KG1 (cell line): ENCODE results near the gene AGBL1.

Experiments used
- DNase-seq: peaks from one replicate; lab custom pipeline; 2025; lab: John Stamatoyannopoulos, UW

The AGBL1 gene

GRCh38 chr15:86164232-86164898 is 84.7 kb downstream of the AGBL1 start:
- no peak for DNase-seq

DNA sequence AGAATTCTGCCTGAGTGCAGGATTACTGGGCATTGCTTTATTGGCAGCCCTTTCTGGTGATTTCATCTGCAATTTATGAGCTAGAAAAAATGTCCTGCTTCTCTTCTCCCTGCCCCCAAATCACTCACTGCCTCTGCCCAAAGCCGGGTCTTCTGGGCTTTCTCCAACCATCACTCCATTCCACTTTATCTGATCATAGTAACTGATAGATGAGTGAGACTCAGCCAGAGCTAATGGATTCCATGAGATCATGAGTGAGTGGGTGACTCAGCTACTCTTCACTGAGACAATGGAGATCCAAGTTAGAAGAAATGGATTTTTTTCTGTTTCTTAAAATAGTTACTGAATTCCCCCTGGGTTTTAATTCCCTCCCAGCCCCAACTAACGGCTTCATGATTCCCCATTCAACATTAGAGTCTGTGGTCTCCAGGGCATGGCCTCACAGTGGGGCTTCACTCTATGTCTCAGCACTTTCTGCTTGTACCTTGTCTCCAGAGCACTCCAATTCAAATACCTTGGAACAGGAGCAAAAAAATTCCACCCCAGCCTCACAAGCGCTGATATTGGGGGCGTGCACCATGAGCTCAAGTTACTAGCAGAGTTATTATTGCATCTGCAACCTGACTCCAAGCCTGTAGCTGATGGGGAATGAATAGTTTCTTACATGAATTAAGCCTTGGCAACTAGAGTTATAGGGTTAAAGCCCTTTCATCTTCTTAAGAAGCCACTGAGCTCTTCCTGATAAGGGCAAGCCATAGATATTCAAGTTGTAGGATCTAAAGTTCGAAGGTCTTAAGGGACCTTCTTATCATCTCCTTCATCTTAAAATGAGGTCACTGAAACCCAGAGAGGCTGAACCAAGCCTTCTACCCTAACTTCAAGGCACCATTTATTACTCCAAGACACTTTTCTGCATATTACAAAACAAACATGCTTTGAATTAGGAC is 85.9 kb downstream of the AGBL1 start:
- no peak for DNase-seq

DNA sequence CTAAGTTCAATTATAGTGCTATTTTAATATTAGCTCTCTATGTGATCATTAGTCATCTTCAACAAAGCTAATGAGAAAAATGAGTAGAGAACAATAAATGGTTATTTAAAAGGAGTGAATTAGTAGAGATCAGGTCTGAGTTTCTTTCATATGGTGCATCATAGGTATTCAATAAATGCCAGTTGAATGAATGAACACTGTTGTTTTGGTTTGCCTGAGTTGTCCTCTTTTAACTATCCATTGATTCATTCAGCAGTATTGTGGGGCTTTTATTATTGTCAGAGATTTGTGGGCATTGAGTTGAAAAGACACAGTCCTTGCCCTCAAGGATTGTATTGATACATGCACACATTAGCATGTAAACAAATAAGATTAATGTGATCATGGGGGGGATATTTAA is 88.2 kb downstream of the AGBL1 start:
- no peak for DNase-seq

- no peak for DNase-seq
Observed at GRCh38 chr15:86178845-86179244, 99.2 kb downstream of the AGBL1 start.

- DNase-seq, result no peak
Observed at GRCh38 chr15:86183596-86184491, 104.2 kb downstream of the AGBL1 start.

DNA sequence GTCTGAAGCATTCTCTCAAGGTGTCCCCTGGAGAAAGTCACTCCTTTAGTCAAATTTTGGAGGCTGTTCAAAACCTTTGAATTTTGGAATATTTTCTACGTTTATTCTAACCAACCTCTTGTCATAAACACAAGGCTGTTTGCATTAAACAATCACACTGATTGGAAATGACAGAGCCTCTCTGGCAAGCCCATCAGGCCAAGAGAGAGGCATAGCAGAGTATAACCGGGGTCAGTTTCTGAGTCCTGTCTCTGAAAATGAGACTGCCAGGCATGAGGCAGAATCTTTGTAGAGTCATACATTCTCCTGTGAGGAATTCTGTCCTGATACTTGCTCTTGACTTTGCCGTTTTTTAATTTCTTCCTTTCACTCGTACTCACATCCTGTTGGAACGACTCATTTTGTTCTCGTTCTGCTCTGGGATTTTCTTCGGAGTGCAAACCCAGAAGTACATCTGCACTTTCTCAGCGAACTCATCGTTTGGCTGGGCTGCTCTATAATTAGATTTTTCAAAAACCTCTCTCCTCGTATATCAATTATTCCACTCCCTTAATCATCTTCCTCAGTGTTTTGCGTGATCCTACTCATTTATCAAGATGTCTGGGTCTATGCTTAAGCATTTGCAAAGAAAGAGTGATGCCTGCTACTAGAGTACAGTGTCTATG is 114.2 kb downstream of the AGBL1 start:
- DNase-seq, result no peak

DNA sequence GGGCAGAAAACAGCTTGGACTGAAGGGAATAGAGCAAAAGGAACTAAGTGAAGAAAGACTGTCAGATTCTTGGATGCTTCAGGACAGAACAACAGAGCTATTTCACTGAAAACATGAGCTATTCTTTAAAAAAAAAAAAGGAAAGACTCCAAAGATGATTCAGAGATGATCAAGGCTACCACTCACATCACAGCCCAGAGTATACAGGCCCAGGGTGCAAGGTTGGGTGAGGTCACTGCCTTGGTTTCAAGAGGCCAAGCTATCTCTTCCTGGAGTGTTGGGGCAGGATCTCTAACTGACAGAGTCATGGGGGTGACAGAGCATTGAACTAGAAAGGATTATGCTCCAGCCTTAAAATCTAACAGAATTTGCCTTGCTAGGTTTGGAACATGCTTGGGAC is 118.1 kb downstream of the AGBL1 start:
- no peak for DNase-seq

DNA sequence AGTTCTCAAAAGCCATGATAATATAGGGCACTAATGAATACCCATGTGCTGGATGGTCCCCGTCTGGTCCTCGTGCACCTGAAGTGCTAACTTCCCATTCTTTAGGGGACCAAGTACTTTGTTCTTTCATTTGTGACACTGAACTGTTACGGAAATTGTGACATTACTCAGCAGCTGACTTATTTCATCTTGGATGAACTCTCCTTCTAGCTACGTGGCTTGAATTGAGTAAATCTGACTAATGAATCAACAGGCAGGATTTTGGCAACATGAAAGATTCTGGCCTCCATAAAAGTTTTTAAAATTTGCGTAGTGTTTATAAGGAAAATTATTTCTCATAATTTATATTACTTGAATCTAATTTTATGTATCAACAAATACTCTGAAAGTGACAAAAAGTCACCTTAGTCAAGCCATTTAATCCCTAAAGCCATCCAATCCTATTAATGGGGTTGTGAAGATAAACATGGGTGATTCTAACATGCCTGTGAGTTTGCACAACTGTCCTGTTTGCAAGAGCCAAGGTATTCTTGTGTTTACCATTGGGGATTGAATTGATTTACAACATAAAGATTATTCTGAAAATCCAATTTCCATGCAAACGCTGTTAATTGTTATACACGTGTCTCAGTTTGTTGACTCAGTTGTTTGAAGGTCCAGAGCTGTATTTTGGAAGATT is 119.9 kb downstream of the AGBL1 start:
- no peak for DNase-seq

DNA sequence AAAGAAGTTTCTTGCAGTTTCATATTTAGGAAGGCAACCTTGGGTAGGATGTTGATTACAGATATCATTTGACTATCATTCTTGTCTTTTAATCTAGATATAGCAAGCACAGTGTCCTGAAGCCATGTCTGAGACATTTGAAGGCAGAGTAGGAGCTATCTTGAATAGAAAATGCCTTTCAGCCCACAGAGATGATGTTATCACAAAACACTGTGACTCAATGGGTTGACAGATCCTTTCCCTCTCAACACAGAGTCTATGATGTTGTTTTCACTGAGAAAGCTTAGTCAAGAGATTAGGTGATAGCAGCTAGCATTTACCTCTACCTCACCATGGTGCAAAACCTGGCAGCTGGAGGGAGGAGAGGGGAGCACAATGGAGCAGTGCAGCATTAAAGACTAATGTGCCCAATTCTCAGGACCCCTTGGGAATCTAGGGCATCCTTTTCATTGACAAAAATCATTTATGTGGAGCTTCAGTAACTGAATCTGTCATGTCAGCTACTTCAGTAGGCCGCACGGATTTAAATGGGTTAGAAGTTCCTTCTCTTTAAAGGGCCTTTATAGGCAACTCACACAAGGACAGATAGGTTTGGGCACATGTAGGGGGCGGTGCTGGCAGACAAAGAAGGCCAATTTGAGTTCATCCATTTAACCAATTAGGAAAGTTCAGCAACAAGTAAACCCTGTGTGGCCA is 121.8 kb downstream of the AGBL1 start:
- DNase-seq, result no peak

DNA sequence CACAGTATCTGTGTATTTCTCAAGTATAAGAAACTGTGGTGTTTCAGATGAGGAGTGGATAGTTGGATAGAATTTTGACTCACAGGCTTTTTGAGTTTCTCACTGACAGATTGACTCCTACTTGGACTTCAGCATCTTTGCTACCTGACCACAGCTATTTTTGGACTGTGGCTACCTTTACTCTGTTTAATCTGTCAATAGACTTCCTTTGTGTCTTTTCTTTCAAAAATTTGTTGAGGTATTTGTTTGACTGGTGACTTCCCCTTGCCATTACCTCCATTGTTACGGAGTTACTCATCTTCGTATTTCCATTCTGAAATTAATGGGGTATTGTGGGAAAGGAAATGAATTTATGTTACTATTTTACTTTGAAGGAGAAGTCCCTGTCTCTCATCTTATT is 123.8 kb downstream of the AGBL1 start:
- DNase-seq, result no peak

DNA sequence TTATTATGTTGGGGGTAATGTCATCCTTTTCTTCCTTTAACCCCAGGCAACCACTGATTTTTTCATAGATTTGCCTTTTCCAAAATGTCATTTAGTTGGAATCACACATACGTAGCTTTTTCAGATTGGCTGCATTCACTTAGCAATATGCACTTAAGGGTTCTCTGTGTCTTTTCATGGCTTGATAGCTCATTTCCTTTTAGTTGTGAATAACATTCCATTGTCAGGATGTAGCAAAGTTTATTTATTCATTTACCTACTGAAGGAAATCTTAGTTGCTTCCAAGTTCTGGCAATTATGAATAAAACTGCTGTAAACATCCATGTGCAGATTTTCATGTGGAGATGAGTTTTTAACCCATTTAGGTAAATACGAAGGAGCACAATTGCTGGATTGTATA is 125.4 kb downstream of the AGBL1 start:
- DNase-seq, result no peak

GRCh38 chr15:86213420-86213819 is 133.7 kb downstream of the AGBL1 start:
- DNase-seq, result no peak

- DNase-seq, result no peak
Observed at GRCh38 chr15:86213888-86214287, 134.2 kb downstream of the AGBL1 start.

DNA sequence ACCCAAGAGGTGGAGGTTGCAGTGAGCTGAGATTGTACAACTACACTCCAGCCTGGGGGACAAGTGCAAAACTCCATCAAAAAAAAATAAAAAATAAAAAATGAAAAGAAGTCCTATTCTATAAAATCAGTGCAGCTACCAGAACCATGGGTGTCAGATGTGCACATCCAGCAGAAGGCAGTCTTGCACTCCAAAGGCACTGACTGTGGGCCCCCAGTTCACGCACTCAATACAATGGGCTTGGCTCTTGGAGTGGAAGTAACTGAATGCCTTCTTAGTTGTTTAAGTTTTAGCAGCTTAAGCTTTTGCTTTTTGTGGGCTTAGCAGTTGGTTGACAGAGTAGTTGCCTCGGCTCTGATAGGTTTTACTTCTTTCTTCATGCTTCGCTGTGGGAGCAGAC is 141.4 kb downstream of the AGBL1 start:
- DNase-seq, result no peak

GRCh38 chr15:86229306-86229705 is 149.6 kb downstream of the AGBL1 start:
- no peak for DNase-seq

GRCh38 chr15:86229936-86230335 is 150.3 kb downstream of the AGBL1 start:
- no peak for DNase-seq

GRCh38 chr15:86231864-86232721 is 152.4 kb downstream of the AGBL1 start:
- DNase-seq, result no peak

- DNase-seq, result no peak
Observed at GRCh38 chr15:86235667-86236066, 156.0 kb downstream of the AGBL1 start.

DNA sequence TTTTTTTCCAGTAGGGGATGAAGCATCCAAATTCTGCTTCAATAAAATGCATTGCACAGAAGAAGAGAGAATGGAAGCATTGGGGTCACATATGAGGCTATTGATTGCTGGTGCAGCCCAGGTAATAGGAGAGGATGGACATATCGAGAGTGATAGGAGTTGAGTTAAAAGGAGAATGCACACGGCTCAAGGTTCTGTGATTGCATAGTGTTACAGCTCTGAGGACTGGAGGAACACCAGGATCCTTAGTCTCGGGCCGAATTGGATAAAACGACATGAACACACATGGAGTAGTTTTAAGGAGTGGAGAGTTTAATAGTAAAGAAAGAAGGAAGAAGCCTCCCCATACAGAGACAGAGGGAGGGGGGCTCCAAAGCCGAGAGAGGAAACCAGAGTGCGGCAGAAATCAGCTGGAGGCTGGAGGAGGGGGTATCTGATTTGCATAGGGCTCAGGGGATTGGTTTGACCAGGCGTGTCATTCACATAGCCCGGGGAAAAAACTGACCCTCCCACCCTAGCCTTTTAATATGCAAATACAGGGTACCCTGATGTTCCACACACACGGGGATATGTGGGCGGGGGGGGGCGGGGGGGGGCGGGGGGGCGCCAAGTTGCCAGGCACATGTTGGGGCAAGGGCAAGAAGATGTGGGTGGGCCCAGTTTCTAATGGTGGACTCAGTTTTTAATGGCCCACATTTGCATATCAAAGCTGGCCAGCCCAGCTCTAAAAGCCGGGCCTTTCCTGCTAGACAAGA is 156.9 kb downstream of the AGBL1 start:
- no peak for DNase-seq
